MCF 10A (cell line): ENCODE results near the gene DXO. TPM values are rescaled to one million over a fixed set of nuclear protein-coding genes. Genes with fewer than 3 reads are reported as not detected.
A peak's percentile ranks its signal among the peaks of the same experiment; 100 is the strongest.

Experiments
- BruUV-seq: library from RNA; stranded (reverse); fragments of 400-500 nt; replicated peaks from 2 replicates; lab custom pipeline; 2021; lab: Mats Ljungman, UMichigan
- CTCF ChIA-PET: fragments of 300-600 bp; sonication (Branson Sonifier 250); formaldehyde crosslinking; extraction: SDS; loops from one replicate; lab custom pipeline; 2021; ENCODE audit warnings: antibody characterized with exemption, inconsistent platforms; lab: Yijun Ruan, JAX
- POLR2A ChIA-PET: fragments of 300-600, 350-650 bp; sonication (Branson Sonifier 250); formaldehyde crosslinking; extraction: SDS; loops from one replicate; lab custom pipeline; 2020; ENCODE audit warnings: antibody characterized with exemption, inconsistent platforms; lab: Yijun Ruan, JAX
- DNase-seq: peaks from one replicate; pipeline ENCODE4 v3.0.0-alpha.2; 2018; ENCODE audit not compliant: unreplicated experiment
- H3K27ac Mint-ChIP-seq: one replicate; pipeline ENCODE4 v1.8.0; 2022; ENCODE audit warnings: mild to moderate bottlenecking, low read depth, mixed read lengths; ENCODE audit not compliant: unreplicated experiment
- H3K27me3 Mint-ChIP-seq: one replicate; pipeline ENCODE4 v1.8.0; 2022; ENCODE audit warnings: mixed read lengths; ENCODE audit not compliant: insufficient read depth, unreplicated experiment
- H3K36me3 Mint-ChIP-seq: one replicate; pipeline ENCODE4 v1.8.0; 2022; ENCODE audit warnings: mild to moderate bottlenecking, moderate library complexity, mixed read lengths; ENCODE audit not compliant: insufficient read depth, unreplicated experiment
- H3K4me1 Mint-ChIP-seq: one replicate; pipeline ENCODE4 v1.8.0; 2022; ENCODE audit warnings: mixed read lengths; ENCODE audit not compliant: insufficient read depth, unreplicated experiment
- H3K4me3 Mint-ChIP-seq: one replicate; pipeline ENCODE4 v1.8.0; 2022; ENCODE audit warnings: mild to moderate bottlenecking, moderate library complexity, mixed read lengths; ENCODE audit not compliant: unreplicated experiment
- H3K9me3 Mint-ChIP-seq: one replicate; pipeline ENCODE4 v1.8.0; 2022; ENCODE audit warnings: mixed read lengths; ENCODE audit not compliant: unreplicated experiment
- CTCF ChIP-seq: fragments of 200-600 bp; IDR thresholded peaks from one replicate; pipeline ENCODE4 v1.8.0; 2022; ENCODE audit warnings: antibody characterized with exemption, mild to moderate bottlenecking; ENCODE audit not compliant: unreplicated experiment
- intact Hi-C: fragments of 100-400 bp; cut with micrococcal nuclease; formaldehyde crosslinking; loops from 2 replicates; pipeline ENCODE4 v1.14.1; 2022
- total RNA-seq: library from RNA; stranded (reverse); gene quantifications from 2 replicates; pipeline ENCODE4 v1.2.3, GENCODE V29; 2022

Gene DXO
- total RNA-seq, 1 experiment from 2014 or later = 41.4 TPM

DNA sequence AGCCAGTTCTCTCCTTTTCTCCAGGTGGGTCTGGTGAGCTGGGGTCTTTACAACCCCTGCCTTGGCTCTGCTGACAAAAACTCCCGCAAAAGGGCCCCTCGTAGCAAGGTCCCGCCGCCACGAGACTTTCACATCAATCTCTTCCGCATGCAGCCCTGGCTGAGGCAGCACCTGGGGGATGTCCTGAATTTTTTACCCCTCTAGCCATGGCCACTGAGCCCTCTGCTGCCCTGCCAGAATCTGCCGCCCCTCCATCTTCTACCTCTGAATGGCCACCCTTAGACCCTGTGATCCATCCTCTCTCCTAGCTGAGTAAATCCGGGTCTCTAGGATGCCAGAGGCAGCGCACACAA, 26.8 kb downstream of the DXO start:
- TF ChIP-seq CTCF = no peak
- H3K27me3 Mint-ChIP-seq = no peaks in the 10 kb centered on the region
- DNase-seq = no peak
- peak overlapping the region; percentile 90 for H3K27ac Mint-ChIP-seq
- BruUV-seq = no TSS peak
- CTCF ChIA-PET = interaction anchor here (0.6 to 0.9 kb wide), 4 partner anchors 24 to 332 kb away, joined by 3 to 4 read pairs (median 3); no protein-coding TSS in a partner anchor
- peaks cover 34% of the 10 kb centered on the region for H3K36me3 Mint-ChIP-seq
- peaks cover 64% of the 10 kb centered on the region for H3K4me1 Mint-ChIP-seq
- POLR2A ChIA-PET = interaction anchor here (0.7 to 3.0 kb wide), 18 partner anchors 12 to 1005 kb away, joined by 3 to 24 read pairs (median 5); partner anchors contain the start of genes DXO, EHMT2, FKBPL and NELFE
- no peaks in the 10 kb centered on the region for H3K9me3 Mint-ChIP-seq
- intact Hi-C loops = no loop called here
- peak overlapping the region; percentile 64 for H3K4me3 Mint-ChIP-seq

DNA sequence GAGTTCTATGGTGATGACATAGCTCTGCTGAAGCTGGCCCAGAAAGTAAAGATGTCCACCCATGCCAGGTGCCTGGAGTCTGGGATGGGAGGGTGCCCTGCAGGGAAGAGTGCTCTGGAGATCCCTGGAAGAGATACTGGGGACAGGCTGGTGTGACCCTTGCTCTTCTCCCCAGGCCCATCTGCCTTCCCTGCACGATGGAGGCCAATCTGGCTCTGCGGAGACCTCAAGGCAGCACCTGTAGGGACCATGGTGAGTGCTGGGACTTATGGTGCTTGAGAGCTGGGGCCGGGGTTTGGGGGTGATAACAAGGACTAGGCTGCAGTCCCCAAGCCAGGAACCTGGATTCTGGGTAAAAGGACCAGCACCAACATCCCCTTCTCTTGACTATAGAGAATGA, 28.2 kb downstream of the DXO start:
- DNase-seq = no peak
- POLR2A ChIA-PET = interaction anchor here (3.0 kb wide), 1 partner anchor 46 kb away, joined by 24 read pairs; the partner anchor contains the start of gene EHMT2
- intact Hi-C loops = no loop called here
- Mint-ChIP-seq H3K9me3 (no peaks in the 10 kb centered on the region), H3K27ac (no peak overlapping the region), H3K36me3 (peaks cover 24% of the 10 kb centered on the region), H3K27me3 (no peaks in the 10 kb centered on the region), H3K4me1 (peaks cover 56% of the 10 kb centered on the region), H3K4me3 (no peak overlapping the region)
- CTCF ChIA-PET = interaction anchor here (0.6 to 1.2 kb wide), 3 partner anchors 8 to 446 kb away, joined by 3 to 4 read pairs (median 3); no protein-coding TSS in a partner anchor
- no peak for TF ChIP-seq CTCF
- BruUV-seq = no TSS peak

GRCh38 chr6:31940256-31940664, 31.7 kb downstream of the DXO start:
- POLR2A ChIA-PET = interaction anchor here (0.9 to 2.5 kb wide), 4 partner anchors 12 to 250 kb away, joined by 3 to 7 read pairs (median 4); partner anchors contain the start of genes DXO and PBX2
- DNase-seq = no peak
- no peak for TF ChIP-seq CTCF
- BruUV-seq = no TSS peak
- peaks cover 25% of the 10 kb centered on the region for H3K4me1 Mint-ChIP-seq
- H3K27me3 Mint-ChIP-seq = no peaks in the 10 kb centered on the region
- intact Hi-C loops = no loop called here
- CTCF ChIA-PET = interaction anchor here (0.8 to 2.1 kb wide), 2 partner anchors 11 to 13 kb away, joined by 6 to 7 read pairs; no protein-coding TSS in a partner anchor
- no peak overlapping the region for H3K27ac Mint-ChIP-seq
- H3K9me3 Mint-ChIP-seq = no peaks in the 10 kb centered on the region
- no peak overlapping the region for H3K4me3 Mint-ChIP-seq
- H3K36me3 Mint-ChIP-seq = peaks cover 7% of the 10 kb centered on the region

GRCh38 chr6:31935823-31936222, 36.1 kb downstream of the DXO start:
- Mint-ChIP-seq H3K4me3 (no peak overlapping the region), H3K27ac (no peak overlapping the region), H3K36me3 (no peaks in the 10 kb centered on the region), H3K27me3 (no peaks in the 10 kb centered on the region), H3K4me1 (peaks cover 6% of the 10 kb centered on the region), H3K9me3 (no peaks in the 10 kb centered on the region)
- DNase-seq = no peak
- TF ChIP-seq CTCF = no peak
- intact Hi-C loops = no loop called here
- CTCF ChIA-PET = interaction anchor here (1.7 kb wide), 1 partner anchor 16 kb away, joined by 8 read pairs; no protein-coding TSS in a partner anchor
- POLR2A ChIA-PET = no interaction called here
- no TSS peak for BruUV-seq
